NB4 (cell line): Measurements from ENCODE around the gene STMN3.
A peak's percentile ranks its signal among the peaks of the same experiment; 100 is the strongest.

Experiments
- DNase-seq: peaks from one replicate; pipeline ENCODE4 v3.0.0; 2010; ENCODE audit warnings: low read depth
- H3K4me3 ChIP-seq: one replicate; pipeline ENCODE4 v1.5.1; 2011; ENCODE audit warnings: mild to moderate bottlenecking, low read depth, low read length, moderate library complexity
- MAX ChIP-seq: IDR thresholded peaks from 2 replicates; pipeline ENCODE4 v1.6.1; 2011; ENCODE audit warnings: low read depth, low read length
- MYC ChIP-seq: IDR thresholded peaks from 2 replicates; pipeline ENCODE4 v1.6.1; 2011; ENCODE audit warnings: low read depth, low read length
- POLR2A ChIP-seq: IDR thresholded peaks from 2 replicates; pipeline ENCODE4 v1.6.1; 2011; ENCODE audit warnings: mild to moderate bottlenecking; ENCODE audit not compliant: insufficient read length; ENCODE audit errors: extremely low read depth
- TF ChIP-seq, protein P1 (sequence below): IDR thresholded peaks from one replicate; pipeline ENCODE4 v1.5.1; 2012; ENCODE audit warnings: low read depth, low read length

STMN3 gene

DNA sequence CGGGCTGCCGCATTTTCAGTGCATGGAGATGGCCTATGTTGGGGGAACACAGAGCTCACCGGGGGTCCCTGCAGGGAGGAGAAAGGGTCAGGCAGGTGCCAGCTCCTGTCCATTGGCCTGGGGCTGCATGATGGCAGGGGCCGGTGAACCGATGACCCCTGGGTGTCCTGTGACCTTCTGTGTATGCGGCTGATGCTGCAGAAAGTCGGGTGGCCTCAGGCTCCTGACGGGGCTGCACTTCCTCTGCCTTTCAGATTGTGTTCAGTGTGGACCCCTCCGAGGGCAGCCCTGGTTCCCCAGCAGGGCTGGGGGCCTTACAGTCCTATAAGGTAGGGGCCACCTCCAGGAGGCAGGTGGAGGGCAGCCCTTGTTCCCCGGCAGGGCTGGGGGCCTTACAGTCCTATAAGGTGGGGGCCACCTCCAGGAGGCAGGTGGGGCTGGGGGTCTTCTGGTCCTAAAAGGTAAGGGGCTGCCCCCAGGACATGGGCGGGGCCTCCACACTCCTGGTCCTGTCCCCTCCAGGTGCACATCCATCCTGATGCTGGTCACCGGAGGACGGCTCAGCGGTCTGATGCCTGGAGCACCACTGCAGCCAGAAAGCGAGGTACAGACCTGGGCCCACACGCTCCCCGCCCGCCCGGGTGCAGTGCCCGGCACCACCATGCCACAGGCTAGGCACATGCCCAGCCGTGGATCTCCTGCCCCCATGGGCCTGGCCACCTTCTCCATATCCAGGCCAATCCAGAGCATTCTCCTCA lies 32.2 kb upstream of the STMN3 start:
- TF ChIP-seq, protein P1, sequence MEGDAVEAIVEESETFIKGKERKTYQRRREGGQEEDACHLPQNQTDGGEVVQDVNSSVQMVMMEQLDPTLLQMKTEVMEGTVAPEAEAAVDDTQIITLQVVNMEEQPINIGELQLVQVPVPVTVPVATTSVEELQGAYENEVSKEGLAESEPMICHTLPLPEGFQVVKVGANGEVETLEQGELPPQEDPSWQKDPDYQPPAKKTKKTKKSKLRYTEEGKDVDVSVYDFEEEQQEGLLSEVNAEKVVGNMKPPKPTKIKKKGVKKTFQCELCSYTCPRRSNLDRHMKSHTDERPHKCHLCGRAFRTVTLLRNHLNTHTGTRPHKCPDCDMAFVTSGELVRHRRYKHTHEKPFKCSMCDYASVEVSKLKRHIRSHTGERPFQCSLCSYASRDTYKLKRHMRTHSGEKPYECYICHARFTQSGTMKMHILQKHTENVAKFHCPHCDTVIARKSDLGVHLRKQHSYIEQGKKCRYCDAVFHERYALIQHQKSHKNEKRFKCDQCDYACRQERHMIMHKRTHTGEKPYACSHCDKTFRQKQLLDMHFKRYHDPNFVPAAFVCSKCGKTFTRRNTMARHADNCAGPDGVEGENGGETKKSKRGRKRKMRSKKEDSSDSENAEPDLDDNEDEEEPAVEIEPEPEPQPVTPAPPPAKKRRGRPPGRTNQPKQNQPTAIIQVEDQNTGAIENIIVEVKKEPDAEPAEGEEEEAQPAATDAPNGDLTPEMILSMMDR = no peak
- TF ChIP-seq MAX (no peak), MYC (no peak), POLR2A (no peak)
- no peak overlapping the region for H3K4me3 ChIP-seq
- no peak for DNase-seq

DNA sequence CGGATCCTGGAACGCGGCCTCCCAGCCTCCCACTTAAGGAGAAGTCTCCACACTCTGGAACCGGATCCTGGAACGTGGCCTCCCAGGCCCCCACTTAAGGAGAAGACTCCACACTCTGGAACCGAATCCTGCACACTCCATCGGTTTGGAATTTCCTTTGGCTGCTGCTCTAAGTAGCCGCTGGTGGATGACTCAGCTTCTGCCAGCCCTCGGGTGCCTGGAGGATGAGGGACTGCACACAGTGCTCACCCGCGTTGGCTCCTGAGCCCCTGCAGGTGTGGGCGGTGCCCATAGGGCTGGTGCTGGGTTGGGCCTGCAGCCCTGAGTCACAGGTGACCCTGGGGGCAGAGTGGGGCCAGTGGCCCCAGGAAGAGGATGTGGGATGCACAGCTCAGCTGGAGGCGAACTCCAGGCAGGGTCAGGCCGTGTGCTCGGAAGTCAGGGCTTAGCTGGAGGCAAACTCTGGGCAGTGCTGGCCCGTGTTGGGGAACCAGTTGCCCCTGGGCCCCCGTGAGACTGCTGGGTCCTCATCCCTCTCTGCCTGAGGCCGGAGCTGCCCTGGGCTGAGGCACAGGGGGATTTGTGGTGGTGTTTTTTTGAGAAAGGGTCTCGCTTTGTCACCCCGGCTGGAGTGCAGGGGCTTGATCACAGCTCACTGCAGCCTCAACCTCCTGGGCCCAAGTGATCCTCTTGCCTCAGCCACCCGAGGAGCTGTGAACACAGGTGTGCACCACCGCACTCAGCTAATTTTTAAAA lies 29.3 kb upstream of the STMN3 start:
- H3K4me3 ChIP-seq = no peak overlapping the region
- TF ChIP-seq POLR2A = no peak
- TF ChIP-seq, protein P1 = no peak
- TF ChIP-seq MYC = no peak
- no peak for TF ChIP-seq MAX
- DNase-seq = peak; percentile 72

DNA sequence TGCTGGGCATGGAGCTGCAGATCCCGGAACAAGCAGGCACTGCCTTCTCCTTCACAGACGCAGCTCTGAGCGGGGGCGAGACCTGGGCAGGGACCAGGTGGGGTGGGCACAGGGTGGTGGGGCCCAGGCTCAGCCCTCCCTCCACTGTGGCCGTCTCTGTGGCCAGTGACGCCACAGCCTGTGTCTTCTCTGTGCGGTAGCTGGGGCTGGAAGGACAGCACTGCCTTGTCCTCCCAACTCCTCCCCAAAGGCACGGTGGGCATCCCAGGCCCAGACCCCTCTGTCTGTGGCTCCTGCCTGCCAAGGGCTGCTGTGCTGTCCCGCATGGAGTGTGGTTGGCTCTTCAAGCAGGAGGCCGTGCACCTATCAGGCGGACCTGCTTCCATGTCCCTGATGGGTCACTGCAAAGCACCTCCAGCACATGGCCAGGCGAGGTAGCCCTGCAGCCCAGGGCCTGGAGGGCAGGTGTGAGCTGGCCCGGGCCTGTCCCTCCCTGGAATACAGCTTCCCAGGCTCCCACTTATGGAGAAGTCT lies 28.5 kb upstream of the STMN3 start:
- H3K4me3 ChIP-seq = no peak overlapping the region

DNA sequence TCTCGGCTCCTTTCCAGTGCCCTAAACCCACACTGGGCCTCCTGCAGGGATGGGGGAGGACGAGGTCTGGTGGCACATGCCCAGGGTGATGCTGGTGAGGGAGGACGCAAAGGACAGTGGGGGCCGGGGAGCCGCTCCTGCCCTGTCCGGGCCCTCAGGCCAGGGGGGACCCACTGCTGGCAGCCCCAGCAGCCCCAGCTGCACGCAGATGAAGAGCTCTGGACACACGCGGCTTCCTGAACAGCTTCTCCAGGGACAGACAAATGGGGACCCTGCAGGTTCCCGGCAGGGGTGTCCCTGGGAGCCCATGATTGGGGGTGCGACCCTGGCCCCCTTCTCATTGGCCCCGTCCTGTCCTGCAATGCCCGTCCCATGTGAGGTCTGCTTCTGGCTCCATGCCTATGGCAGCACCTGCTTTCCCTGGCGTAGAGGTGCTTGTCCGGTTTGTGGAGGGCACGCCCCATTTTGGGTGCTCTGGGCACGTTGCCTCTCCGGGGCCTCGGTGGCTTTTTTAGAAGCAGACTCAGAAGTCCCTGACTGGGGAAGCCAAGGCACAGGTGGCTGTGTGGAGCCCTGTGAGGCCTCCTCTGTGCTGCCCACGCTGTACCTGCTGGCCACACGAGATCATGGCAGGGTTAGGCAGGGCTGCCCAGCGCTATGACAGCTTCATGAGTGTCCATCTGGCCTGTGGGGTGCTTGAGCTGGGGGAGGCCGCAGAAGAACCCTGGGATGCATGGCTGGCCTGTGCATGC lies 27.8 kb upstream of the STMN3 start:
- no peak overlapping the region for H3K4me3 ChIP-seq
- DNase-seq = no peak
- no peak for TF ChIP-seq MYC
- TF ChIP-seq POLR2A = no peak
- no peak for TF ChIP-seq MAX
- TF ChIP-seq, protein P1 = no peak

More for the DNA sequence above, 28.5 kb upstream of the STMN3 start:
- TF ChIP-seq, protein P1 = no peak
- TF ChIP-seq MAX (no peak), MYC (no peak), POLR2A (no peak)
- DNase-seq = no peak

GRCh38 chr20:63680427-63680826 lies 27.2 kb upstream of the STMN3 start:
- no peak overlapping the region for H3K4me3 ChIP-seq
- no peak for TF ChIP-seq POLR2A
- DNase-seq = no peak

DNA sequence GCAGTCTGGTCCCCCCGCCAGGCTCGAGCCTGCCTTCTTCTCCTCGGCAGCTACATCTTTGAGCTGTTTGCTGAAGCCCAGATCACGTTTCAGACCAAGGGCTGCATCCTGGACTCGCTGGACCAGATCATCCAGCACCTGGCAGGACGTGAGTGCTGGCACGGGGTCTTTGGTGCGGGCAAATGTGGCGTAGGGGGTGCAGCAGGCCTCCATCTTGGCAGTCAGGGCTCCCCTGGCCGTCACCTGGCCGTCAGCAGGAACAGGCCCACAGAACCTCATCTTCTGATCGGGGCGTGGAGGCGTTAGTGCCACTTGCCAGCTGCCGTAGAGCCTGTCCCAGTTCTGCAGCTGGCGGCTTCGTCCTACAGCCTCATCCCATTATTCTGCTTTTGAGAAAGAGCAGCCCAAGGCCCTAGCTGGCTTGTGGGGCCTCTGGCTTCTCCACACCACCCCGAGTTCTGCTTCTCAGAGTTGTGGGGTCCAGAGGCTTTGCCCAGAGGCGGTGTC lies 26.6 kb upstream of the STMN3 start:
- TF ChIP-seq POLR2A = no peak
- TF ChIP-seq MAX = no peak
- no peak for TF ChIP-seq MYC
- TF ChIP-seq, protein P1 = no peak
- DNase-seq = no peak
- no peak overlapping the region for H3K4me3 ChIP-seq
